ENCODE results near the gene SP4. TPM values are rescaled to one million over a fixed set of nuclear protein-coding genes. Genes with fewer than 3 reads are reported as not detected.

The SP4 gene
- total and polyA plus RNA-seq, 2 of the 4 experiments (the other 2 are of a cell fraction), result 0.97 to 5.9 TPM

GRCh38 chr7:21507627-21508343, 79.9 kb downstream of the SP4 start:
- Histone ChIP-seq H2BK15ac (ENCODE audit: low read depth, low read length) (no peak overlapping the region), H3K4me3 (ENCODE audit: insufficient read depth, low read depth, low read length) (no peak overlapping the region), H3K9me3 (ENCODE audit: control insufficient read depth, insufficient read depth, low read length) (no peaks in the 10 kb centered on the region), H3K18ac (ENCODE audit: low read depth, low read length) (no peak overlapping the region), H2BK20ac (ENCODE audit: low read depth, low read length) (no peak overlapping the region), H3K27me3 (ENCODE audit: control insufficient read depth, insufficient read depth, low read length) (no peaks in the 10 kb centered on the region), H2AK9ac (replicated peaks; ENCODE audit: low read depth, low read length, poor library complexity) (no peak overlapping the region), H3K27ac (ENCODE audit: insufficient read depth, low read length) (no peak overlapping the region), H3K4me2 (ENCODE audit: low read depth, low read length) (no peak overlapping the region), H3K79me1 (ENCODE audit: low read depth in 1 of 2, low read length in 2 of 2) (no peaks in the 10 kb centered on the region), H3K36me3 (ENCODE audit: control insufficient read depth, insufficient read depth, low read length) (no peaks in the 10 kb centered on the region), H3K4me1 (ENCODE audit: control insufficient read depth, insufficient read depth, low read length) (no peaks in the 10 kb centered on the region), H2BK120ac (ENCODE audit: low read depth, low read length) (no peak overlapping the region), H4K20me1 (ENCODE audit: insufficient read depth, low read length) (no peaks in the 10 kb centered on the region), H3K14ac (replicated peaks; ENCODE audit: low read depth, low read length) (no peak overlapping the region), H3K56ac (ENCODE audit: extremely low read depth, insufficient read depth, low read length) (no peak overlapping the region), H2AFZ (replicated peaks; ENCODE audit: low read length, poor library complexity) (no peak overlapping the region), H3K4ac (ENCODE audit: low read depth, low read length) (no peak overlapping the region), H2BK5ac (ENCODE audit: low read depth, low read length, poor library complexity, severe bottlenecking) (no peak overlapping the region), H3K23ac (ENCODE audit: low read depth, low read length) (no peak overlapping the region), H3K9ac (ENCODE audit: low read depth, low read length) (no peak overlapping the region), H4K5ac (ENCODE audit: low read depth, low read length) (no peak overlapping the region), H4K8ac (ENCODE audit: low read depth in 2 of 2, low read length in 2 of 2) (no peak overlapping the region), H4K91ac (ENCODE audit: insufficient read depth, low read depth, low read length) (no peak overlapping the region), H2AK5ac (ENCODE audit: low read depth, low read length) (no peak overlapping the region), H3K9me1 (ENCODE audit: insufficient read depth, low read length) (no peaks in the 10 kb centered on the region)
- 95% methylated on average over 2 of the region's 8 CpGs; no CpG with 5 or more reads in 1 of the 2 experiments for WGBS, 2 experiments (ENCODE audit: extremely low coverage in 2 of 2, insufficient read length in 1 of 2)
- no peak for TF ChIP-seq MAZ (IDR thresholded peaks at IDR 0.05; ENCODE audit: borderline replicate concordance, low read depth, low read length)
- peak; percentile 89 for TF ChIP-seq RAD21 (IDR thresholded peaks at IDR 0.05; ENCODE audit: low read length)
- peak; percentile 80 for TF ChIP-seq CTCF (conservative IDR thresholded peaks at IDR 0.05; ENCODE audit: low read depth, low read length)
- TF ChIP-seq SMC3 (IDR thresholded peaks at IDR 0.05; ENCODE audit: low read depth, low read length), result peak; percentile 76
- CTCF ChIA-PET, result interaction anchor here (0.5 to 1.2 kb wide), 4 partner anchors 251 to 759 kb away, joined by 3 to 6 read pairs (median 4); no protein-coding TSS in a partner anchor
- ATAC-seq (ENCODE audit: low read depth), result peak; percentile 95
- POLR2A ChIA-PET (ENCODE audit: unreplicated experiment), result no interaction called here
- in situ Hi-C loops (cut with MboI; ENCODE audit: low sequenced_read_pairs), result loop anchor here (5.0 to 10.0 kb wide), 2 partner anchors 250 to 733 kb away; no protein-coding TSS in a partner anchor
- DNase-seq, result peak; percentile 42
- BruUV-seq (replicated peaks), result no TSS peak
- dilution Hi-C loops (cut with HindIII; ENCODE audit: low sequenced_read_pairs, unreplicated experiment), result no loop called here
- intact Hi-C loops (cut with micrococcal nuclease), result loop anchor here (1.0 to 5.0 kb wide), 7 partner anchors 80 to 1760 kb away; partner anchors contain the start of gene SP4
